HepG2 (cell line): ENCODE measurements around the gene LENEP. TPM values are rescaled to one million over a fixed set of nuclear protein-coding genes. Genes with fewer than 3 reads are reported as not detected.

Experiments used
- AFF4 ChIP-seq: sonication (generic); formaldehyde crosslinking; IDR thresholded peaks from 2 replicates; pipeline ENCODE4 v1.4.0; 2020; ENCODE audit warnings: missing genetic modification reagents
- CAMTA2 ChIP-seq: sonication (generic); formaldehyde crosslinking; IDR thresholded peaks from 2 replicates; pipeline ENCODE4 v1.4.0; 2020; ENCODE audit warnings: mild to moderate bottlenecking, missing genetic modification reagents, borderline replicate concordance
- CBX1 ChIP-seq: IDR thresholded peaks from one replicate; pipeline ENCODE4 v1.6.1; 2016; ENCODE audit warnings: antibody characterized with exemption, low read depth
- CEBPB ChIP-seq: IDR thresholded peaks from 2 replicates; pipeline ENCODE4 v1.6.1; 2011; ENCODE audit warnings: low read depth, low read length, improper control_type of control experiment, borderline replicate concordance
- ETV5 ChIP-seq: IDR thresholded peaks from 2 replicates; pipeline ENCODE4 v1.6.1; 2018; ENCODE audit warnings: missing biosample characterization, missing genetic modification reagents, inconsistent platforms, borderline replicate concordance
- PCBP1 ChIP-seq: fragments of 200-400 bp; formaldehyde crosslinking; IDR thresholded peaks from 2 replicates; pipeline ENCODE4 v1.6.1; 2017; ENCODE audit warnings: mild to moderate bottlenecking, low read depth, low read length, borderline replicate concordance
- RCOR2 ChIP-seq: IDR thresholded peaks from 2 replicates; pipeline ENCODE4 v1.6.1; 2016; ENCODE audit warnings: missing biosample characterization, missing genetic modification reagents
- REST ChIP-seq, 2 experiments: IDR thresholded peaks; 2 replicates each; pipeline ENCODE4 v1.6.1; 2011 to 2012; ENCODE audit warnings: low read length in 2 of 2, borderline replicate concordance in 1 of 2, low read depth in 1 of 2, mild to moderate bottlenecking in 1 of 2, moderate library complexity in 1 of 2
- SMARCC2 ChIP-seq: fragments of 450-650 bp; IDR thresholded peaks from 2 replicates; pipeline ENCODE4 v1.6.1; 2017; ENCODE audit warnings: antibody characterized with exemption, mild to moderate bottlenecking
- THAP8 ChIP-seq: sonication (generic); formaldehyde crosslinking; IDR thresholded peaks from 2 replicates; pipeline ENCODE4 v1.5.1; 2020; ENCODE audit warnings: missing genetic modification reagents, mild to moderate bottlenecking, borderline replicate concordance
- ZNF264 ChIP-seq: sonication (generic); formaldehyde crosslinking; IDR thresholded peaks from 2 replicates; pipeline ENCODE4 v1.4.0; 2020; ENCODE audit warnings: missing genetic modification reagents
- ZNF530 ChIP-seq: sonication (generic); formaldehyde crosslinking; IDR thresholded peaks from 2 replicates; pipeline ENCODE4 v1.5.0; 2020; ENCODE audit warnings: low read depth, mild to moderate bottlenecking, missing genetic modification reagents
- ZNF775 ChIP-seq: sonication (generic); formaldehyde crosslinking; IDR thresholded peaks from 2 replicates; pipeline ENCODE4 v1.4.0; 2020; ENCODE audit warnings: missing genetic modification reagents, mild to moderate bottlenecking, moderate library complexity, borderline replicate concordance
- polyA plus RNA-seq, 8 experiments: library from polyadenylated mRNA; depleted of rRNA in 3 of 8; stranded (reverse) in 7 of 8; unstranded in 1 of 8; fragments of >200 nt; fragmentation: Illumina TruSeq in 4 of 8; extraction: Trizol in 4 of 8; gene quantifications; 2 replicates each; pipeline versions ENCODE4 v1.2.1 to v1.2.3, GENCODE V29; 2011 to 2016; ENCODE audit warnings: low read depth in 4 of 8, missing spikeins in 1 of 8, mixed read lengths in 1 of 8; ENCODE audit not compliant: insufficient read depth in 1 of 8
- total RNA-seq, 5 experiments: library from RNA; depleted of rRNA; stranded (reverse); fragments of >200 nt; fragmentation: Illumina TruSeq; extraction: Trizol; gene quantifications; 2 replicates each; pipeline ENCODE4 v1.2.3, GENCODE V29; 2016; ENCODE audit warnings: low read depth in 1 of 5
- TF ChIP-seq, protein P1 (sequence below): sonication (generic); formaldehyde crosslinking; IDR thresholded peaks from 2 replicates; pipeline ENCODE4 v1.4.0; 2020; ENCODE audit warnings: low read depth, mild to moderate bottlenecking, missing genetic modification reagents
- TF ChIP-seq, protein P2 (sequence below): IDR thresholded peaks from 2 replicates; pipeline ENCODE4 v1.6.1; 2012; ENCODE audit warnings: low read depth, low read length, improper control_type of control experiment

The LENEP gene
- total and polyA plus RNA-seq, 2 of the 13 experiments (the other 11 are each of a cell fraction or from before 2014, with no cell fraction given) = 0.29 TPM; not detected in 1

DNA sequence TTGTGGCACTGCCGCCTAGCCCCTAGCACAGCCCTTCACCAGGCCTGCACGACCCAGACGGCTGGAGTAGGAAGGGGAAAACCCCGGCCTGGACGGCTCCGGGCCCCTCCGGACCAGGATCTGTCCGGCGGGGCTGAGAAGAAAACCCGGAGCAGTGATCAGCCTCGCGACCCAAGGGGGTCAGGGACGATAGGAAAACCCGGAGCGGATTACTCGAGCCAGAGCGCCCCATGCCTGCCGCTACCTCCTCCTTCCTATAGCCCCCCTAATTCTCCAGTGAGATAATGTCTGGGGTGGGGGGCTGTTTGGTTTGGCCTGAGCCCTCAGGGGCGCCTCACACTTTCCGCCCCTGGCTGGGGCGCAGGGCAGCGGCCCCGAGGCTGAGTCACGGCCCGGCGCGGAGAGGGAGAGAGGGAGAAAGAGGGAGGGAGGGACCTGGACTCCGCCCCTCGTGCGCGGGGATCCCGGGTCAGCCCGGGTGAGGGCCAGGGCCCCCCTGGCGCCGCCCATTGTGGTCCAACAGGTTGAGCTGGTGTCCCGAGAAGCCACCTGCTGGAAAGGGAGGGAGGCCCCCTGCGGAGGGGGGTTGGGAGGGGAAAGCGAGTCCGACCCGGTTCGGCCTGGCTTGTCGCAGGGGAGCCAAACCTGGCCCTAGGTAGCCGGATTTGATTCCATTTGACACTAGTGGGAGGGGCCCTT lies 7.5 kb downstream of the LENEP start (continued):
- TF ChIP-seq REST (IDR thresholded peaks at IDR 0.05; ENCODE audit: borderline replicate concordance in 1 of 2, low read depth in 1 of 2, low read length in 2 of 2) (no peak; a peak in 1 of 4 replicates), PCBP1 (peak; percentile 95), CEBPB (no peak), CAMTA2 (peak; percentile 82), CBX1 (peak; percentile 33), ZNF775 (CRISPR knock-in tag) (0 out of 2 replicates have a peak, but pooled peaks have one; percentile 70), AFF4 (CRISPR knock-in tag) (no peak), ETV5 (CRISPR knock-in tag) (peak; percentile 10), SMARCC2 (no peak), ZNF264 (no peak), ZNF530 (CRISPR knock-in tag) (no peak), RCOR2 (no peak), THAP8 (CRISPR knock-in tag) (no peak)
- TF ChIP-seq, protein P1, sequence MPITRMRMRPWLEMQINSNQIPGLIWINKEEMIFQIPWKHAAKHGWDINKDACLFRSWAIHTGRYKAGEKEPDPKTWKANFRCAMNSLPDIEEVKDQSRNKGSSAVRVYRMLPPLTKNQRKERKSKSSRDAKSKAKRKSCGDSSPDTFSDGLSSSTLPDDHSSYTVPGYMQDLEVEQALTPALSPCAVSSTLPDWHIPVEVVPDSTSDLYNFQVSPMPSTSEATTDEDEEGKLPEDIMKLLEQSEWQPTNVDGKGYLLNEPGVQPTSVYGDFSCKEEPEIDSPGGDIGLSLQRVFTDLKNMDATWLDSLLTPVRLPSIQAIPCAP = no peak
- TF ChIP-seq, protein P2, sequence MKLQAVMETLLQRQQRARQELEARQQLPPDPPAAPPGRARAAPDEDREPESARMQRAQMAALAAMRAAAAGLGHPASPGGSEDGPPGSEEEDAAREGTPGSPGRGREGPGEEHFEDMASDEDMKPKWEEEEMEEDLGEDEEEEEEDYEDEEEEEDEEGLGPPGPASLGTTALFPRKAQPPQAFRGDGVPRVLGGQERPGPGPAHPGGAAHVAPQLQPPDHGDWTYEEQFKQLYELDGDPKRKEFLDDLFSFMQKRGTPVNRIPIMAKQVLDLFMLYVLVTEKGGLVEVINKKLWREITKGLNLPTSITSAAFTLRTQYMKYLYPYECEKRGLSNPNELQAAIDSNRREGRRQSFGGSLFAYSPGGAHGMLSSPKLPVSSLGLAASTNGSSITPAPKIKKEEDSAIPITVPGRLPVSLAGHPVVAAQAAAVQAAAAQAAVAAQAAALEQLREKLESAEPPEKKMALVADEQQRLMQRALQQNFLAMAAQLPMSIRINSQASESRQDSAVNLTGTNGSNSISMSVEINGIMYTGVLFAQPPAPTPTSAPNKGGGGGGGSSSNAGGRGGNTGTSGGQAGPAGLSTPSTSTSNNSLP = peak; percentile 83
